NOMO-1 treated with DMSO at 0.1 percent for 48 hours (cell line): ENCODE data around the gene CSNK2A1.
"Not testable (repeated sequence)": the region's sequence is repeated elsewhere in the genome, so short reads cannot be mapped to it uniquely, and the experiment has no call there.

Experiments
- DNase-seq: peaks from one replicate; lab custom pipeline; 2025; ENCODE audit not compliant: unreplicated experiment; lab: John Stamatoyannopoulos, UW

The CSNK2A1 gene

GRCh38 chr20:535958-536357 is 7.6 kb downstream of the CSNK2A1 start:
- peak; percentile 21 for DNase-seq

DNA sequence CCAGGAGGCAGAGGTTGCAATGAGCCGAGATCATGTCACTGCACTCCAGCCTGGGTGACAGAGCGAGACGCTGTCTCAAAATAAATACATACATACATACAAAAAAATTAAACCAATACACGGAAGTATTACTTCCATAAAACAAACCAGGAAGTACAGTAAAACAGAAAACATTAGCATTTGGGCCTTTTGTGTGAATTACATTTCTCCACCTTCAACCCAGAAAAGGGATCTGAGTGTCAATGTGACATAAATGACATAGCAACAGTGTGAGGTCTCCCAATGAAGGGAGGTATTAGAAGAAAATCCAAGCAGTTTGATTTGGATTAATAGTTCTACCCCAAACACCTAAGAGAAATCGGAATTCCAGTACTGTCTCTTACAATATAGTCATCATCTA is 10.1 kb downstream of the CSNK2A1 start:
- peak; percentile 26 for DNase-seq

DNA sequence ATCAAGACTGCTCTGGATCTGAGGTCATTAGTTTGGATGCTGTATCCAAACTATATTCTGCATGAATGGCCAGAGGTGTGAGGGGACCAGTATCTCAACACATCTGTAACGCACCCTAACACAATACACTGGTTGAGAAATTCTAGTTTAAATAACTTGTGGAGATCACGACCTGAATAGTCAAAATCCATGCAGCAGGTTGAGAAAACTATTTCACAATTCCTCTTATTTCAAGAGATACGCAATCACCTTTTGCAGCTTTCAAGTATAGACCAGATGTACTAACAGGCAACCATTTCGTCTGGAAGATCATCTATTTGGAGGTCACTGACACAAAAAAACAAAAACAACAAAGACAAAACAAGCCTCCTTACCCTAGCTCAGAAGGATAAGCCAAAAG is 11.1 kb downstream of the CSNK2A1 start:
- DNase-seq, result no peak

DNA sequence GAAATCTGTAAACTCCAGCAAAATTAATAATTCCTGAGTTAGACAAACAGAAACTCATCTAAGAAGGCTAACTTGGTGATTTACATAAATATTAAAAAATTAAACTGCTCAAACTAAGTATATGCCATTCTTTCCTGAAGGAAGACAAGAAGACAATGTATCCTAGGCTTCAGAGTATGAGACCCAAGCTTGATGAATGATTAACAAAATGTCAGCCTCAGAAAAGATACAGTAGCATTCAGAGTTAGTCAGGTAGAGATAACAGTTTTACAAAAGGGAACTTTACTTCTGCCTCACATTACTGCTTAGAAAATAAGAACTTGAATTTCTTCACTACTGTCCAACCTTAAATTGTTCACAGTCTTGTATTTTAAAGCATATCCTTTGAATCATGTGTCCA is 12.0 kb downstream of the CSNK2A1 start:
- no peak for DNase-seq

- no peak for DNase-seq
These were observed 13.3 kb downstream of the CSNK2A1 start for GRCh38 chr20:530321-530720.

- no peak for DNase-seq
These were observed 14.5 kb downstream of the CSNK2A1 start for GRCh38 chr20:528923-529604.

DNA sequence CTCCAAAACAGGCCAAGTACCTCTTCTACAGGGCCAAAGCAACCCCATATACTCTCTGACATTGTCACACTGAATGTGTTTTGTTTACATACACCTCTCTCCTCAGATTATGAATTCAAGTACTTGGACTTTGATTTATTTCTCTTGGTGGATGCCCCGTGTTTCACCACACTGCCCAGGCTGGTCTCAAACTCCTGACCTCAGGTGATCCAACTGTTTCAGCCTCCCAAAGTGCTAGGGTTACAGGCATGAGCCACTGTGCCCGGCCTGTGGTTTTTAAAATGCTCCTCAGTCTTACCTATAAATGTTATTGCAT is 16.1 kb downstream of the CSNK2A1 start:
- DNase-seq, result no peak

- DNase-seq, result no peak
These were observed 21.7 kb downstream of the CSNK2A1 start for GRCh38 chr20:521860-522259.

GRCh38 chr20:519999-520398 is 23.6 kb downstream of the CSNK2A1 start:
- no peak for DNase-seq

DNA sequence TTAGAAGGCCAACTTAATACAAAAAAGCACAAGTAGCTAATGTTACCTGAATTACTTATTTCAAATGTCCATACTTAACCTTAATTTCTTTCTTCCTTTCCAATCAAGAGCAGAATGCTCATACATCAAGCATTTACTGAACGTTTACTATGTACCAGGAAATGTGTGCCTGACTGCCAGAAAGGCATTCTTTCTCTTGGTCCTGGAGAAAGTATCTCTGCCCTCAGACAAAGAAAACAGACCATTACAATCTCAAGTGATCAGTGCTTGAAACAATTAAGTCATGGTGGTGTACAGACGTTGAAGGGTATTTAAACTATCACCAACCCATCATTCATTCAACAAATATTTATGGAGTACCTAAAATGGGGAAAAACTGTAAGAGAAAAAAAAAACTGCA is 26.4 kb downstream of the CSNK2A1 start:
- no peak for DNase-seq

GRCh38 chr20:516799-517198 is 26.8 kb downstream of the CSNK2A1 start:
- no peak for DNase-seq

DNA sequence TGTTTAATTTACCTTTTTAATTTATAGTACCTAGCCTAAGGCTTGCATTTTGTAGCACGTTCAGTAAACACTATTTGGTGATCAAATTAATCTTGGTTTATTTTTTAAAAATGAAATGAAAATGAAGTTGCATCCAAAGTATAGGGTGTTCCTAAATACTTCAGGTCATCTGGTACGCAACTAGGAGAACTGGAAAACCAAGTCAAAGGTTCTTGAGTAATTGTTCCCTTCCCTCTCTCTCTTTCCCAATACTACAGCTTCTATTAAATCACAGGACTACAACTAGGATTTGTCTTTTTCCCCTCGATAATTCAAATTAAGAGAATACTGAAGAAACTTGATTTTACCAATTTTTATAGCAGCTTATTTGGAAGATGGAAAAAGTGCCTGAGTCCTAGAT is 27.9 kb downstream of the CSNK2A1 start:
- DNase-seq, result no peak

DNA sequence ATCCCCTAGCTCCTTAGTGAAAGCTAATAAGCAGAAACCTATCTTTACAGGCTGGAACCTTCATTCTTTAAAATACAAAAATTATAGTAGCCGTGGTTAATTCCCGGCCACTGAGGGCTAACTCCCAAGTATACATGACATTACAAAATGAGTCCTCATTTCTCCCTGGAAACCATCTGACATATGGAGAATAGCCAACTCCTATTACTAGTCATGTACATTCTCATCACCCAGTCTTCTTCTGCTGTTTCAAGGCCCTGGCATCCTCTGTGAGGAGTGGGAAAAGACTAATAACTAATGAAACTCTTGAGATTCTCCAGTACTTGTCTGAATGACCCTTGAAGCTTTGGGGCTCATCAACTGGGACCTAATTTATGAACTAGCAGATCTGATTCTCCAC is 30.2 kb downstream of the CSNK2A1 start:
- no peak for DNase-seq

- DNase-seq, result not testable (repeated sequence)
These were observed 33.1 kb downstream of the CSNK2A1 start for GRCh38 chr20:510328-511057.

DNA sequence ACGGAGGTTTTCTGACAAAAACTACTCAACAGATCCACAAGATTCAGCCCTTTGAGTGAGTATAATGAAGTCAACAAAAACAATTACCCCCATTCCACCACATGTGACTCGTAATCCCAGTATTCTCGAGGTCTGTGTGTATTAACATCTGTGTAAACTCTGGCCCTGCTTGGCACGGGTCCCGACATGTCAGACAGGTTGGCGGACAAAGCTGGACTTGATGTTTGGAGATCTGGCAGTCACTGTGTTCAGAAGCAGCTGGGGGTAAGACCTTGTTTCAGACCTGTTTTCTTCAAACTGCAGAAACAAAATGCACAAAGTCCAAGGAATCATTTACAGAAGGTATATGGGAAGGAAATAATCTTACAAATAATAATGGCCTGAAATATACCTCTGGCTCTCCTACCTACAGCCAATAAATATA is 35.2 kb downstream of the CSNK2A1 start:
- not testable (repeated sequence) for DNase-seq

GRCh38 chr20:507761-508332 is 35.7 kb downstream of the CSNK2A1 start:
- DNase-seq, result no peak

- no peak for DNase-seq
These were observed 36.4 kb downstream of the CSNK2A1 start for GRCh38 chr20:507006-507758.

GRCh38 chr20:504632-505075 is 38.9 kb downstream of the CSNK2A1 start:
- DNase-seq, result no peak

DNA sequence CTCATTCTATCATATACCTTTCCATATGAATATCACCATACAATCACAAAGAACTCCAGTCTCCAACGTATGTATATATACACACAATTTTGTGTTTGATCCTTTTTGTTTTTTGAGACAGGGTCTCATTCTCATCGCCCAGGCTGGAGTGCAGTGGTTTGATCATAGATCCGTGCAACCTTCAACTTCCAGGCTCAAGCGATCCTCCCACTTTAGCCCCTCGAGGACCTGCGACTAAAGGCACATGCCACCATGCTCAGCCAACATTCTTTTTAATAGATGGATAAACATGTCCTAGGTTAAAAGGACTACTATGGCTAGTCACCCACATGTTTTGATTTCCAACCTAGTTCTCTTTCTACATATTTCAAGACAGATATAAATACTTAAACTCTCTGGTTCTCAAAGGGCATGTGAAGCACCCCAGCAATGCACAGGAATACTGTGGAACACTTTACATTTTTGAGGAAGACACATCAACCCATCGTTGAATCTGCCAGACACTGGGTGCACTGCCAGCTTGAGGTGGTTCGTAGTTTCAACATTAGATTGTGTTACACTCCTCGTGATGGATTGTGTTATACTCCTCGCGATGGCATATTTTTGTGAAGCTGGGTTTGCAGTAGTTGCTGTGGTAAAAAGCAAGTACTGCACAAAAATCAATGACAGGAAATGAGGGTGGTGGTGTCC is 40.4 kb downstream of the CSNK2A1 start:
- DNase-seq, result no peak

GRCh38 chr20:497979-498378 is 45.6 kb downstream of the CSNK2A1 start:
- DNase-seq, result no peak

DNA sequence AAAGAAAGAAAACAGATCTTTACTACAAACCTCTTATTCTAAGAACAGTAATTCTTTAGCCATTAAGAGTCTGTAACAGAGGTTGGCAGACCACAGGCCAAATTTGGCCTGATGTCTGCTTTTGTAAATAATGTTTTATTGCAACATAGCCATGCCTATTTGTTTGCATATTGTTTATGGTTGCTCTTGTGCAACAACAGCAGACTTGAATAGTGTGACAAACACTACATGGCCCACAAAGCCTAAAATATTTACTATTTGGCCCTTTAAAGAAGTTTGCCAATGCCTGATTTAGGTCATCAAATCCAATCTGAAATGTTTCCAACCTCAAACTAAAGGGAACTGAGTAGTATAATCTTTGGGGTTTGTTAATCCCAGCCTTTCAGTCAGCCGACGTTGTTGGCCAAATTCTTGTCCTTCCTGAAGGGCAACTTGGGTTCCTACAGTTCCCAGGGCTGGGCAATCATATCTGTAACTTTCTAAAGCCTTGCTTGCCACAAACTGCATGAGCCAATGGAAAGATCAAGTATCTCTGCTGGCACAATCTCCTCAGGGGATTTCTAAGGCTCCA is 47.4 kb downstream of the CSNK2A1 start:
- no peak for DNase-seq
